Measurements from ENCODE around the gene TRAF1. TPM values are rescaled to one million over a fixed set of nuclear protein-coding genes. Genes with fewer than 3 reads are reported as not detected.

The TRAF1 gene
- total RNA-seq, 4 donors from 2014 or later, result 3.5 to 12.2 (median 7.5) TPM

- H3K36me3 ChIP-seq, result no peaks in the 10 kb centered on the region
- DNase-seq (ENCODE audit: low spot score in 2 of 2), result no peak
- no peaks in the 10 kb centered on the region for H3K27me3 ChIP-seq
- H3K27ac ChIP-seq, result peak overlapping the region; percentile 66
- H3K4me1 ChIP-seq, result peaks cover 51% of the 10 kb centered on the region
- WGBS, result 56% methylated on average over 10 of the region's 10 CpGs
- H3K4me3 ChIP-seq, result no peak overlapping the region
- TF ChIP-seq POLR2AphosphoS5 (IDR thresholded peaks at IDR 0.05), result no peak
- no peak for TF ChIP-seq POLR2A (IDR thresholded peaks at IDR 0.05)
- TF ChIP-seq EP300 (IDR thresholded peaks at IDR 0.05), result no peak
- TF ChIP-seq CTCF (IDR thresholded peaks at IDR 0.05), result no peak
- no peaks in the 10 kb centered on the region for H3K9me3 ChIP-seq
Measured at GRCh38 chr9:120940573-120940972, 14.0 kb upstream of the TRAF1 start.

DNA sequence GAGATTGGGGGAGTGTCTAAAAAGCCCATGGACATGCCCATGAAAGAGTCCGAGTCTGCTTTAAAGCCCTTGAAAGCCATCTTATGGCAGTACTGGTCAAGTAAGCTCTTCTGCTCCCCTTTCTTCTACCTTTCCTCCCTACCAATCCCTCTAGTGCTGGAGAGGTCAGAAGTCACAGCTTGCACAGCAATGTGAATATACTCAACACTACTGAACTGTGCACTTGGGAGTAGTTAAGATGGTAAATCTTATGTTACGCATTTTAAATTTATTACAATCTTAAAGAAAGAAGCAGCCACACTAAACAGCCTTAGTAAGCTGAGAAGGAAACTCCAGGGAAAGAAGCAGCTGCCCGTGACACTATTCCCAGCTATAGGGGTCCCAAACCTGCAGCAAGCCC lies 12.3 kb upstream of the TRAF1 start:
- no peaks in the 10 kb centered on the region for H3K9me3 ChIP-seq
- WGBS, result 87% methylated on average over 3 of the region's 3 CpGs
- DNase-seq (ENCODE audit: low spot score in 2 of 2), result no peak
- no peak overlapping the region for H3K4me3 ChIP-seq
- no peak overlapping the region for H3K27ac ChIP-seq
- no peaks in the 10 kb centered on the region for H3K27me3 ChIP-seq
- TF ChIP-seq POLR2AphosphoS5 (IDR thresholded peaks at IDR 0.05) (no peak), POLR2A (IDR thresholded peaks at IDR 0.05) (no peak), EP300 (IDR thresholded peaks at IDR 0.05) (no peak), CTCF (IDR thresholded peaks at IDR 0.05) (no peak)
- H3K4me1 ChIP-seq, result peaks cover 66% of the 10 kb centered on the region
- no peaks in the 10 kb centered on the region for H3K36me3 ChIP-seq

GRCh38 chr9:120937596-120937995 lies 11.0 kb upstream of the TRAF1 start:
- H3K27ac ChIP-seq, result no peak overlapping the region
- no peaks in the 10 kb centered on the region for H3K36me3 ChIP-seq
- H3K4me1 ChIP-seq, result peaks cover 64% of the 10 kb centered on the region
- no peak overlapping the region for H3K4me3 ChIP-seq
- WGBS, result 65% methylated on average over 1 of the region's 1 CpG
- DNase-seq (ENCODE audit: low spot score in 2 of 2), result no peak
- no peaks in the 10 kb centered on the region for H3K27me3 ChIP-seq
- TF ChIP-seq EP300 (IDR thresholded peaks at IDR 0.05) (no peak), CTCF (IDR thresholded peaks at IDR 0.05) (no peak), POLR2A (IDR thresholded peaks at IDR 0.05) (no peak), POLR2AphosphoS5 (IDR thresholded peaks at IDR 0.05) (no peak)
- no peaks in the 10 kb centered on the region for H3K9me3 ChIP-seq

DNA sequence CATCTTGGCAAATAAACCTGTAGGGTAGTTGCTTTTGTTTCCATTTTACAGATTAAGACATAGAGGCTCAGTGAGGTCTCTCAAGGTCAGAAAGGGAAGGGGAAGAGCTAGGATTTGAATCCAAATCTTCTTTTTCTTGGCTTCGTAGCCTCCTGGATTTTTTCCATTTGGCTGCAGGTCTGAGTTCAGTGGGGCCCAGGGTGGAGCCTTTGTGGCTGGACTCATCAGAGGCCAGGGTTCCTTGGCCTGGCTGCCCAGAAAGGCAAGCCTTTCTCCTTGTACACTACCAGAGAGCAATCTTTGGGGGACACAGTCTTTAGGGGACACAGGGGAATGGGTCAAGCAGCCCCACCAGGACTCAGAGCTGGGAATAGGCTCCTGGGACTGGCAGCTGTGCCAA lies 10.5 kb upstream of the TRAF1 start:
- no peak overlapping the region for H3K27ac ChIP-seq
- no peak overlapping the region for H3K4me3 ChIP-seq
- H3K4me1 ChIP-seq, result peaks cover 61% of the 10 kb centered on the region
- TF ChIP-seq POLR2A (IDR thresholded peaks at IDR 0.05), result no peak
- TF ChIP-seq EP300 (IDR thresholded peaks at IDR 0.05), result no peak
- TF ChIP-seq CTCF (IDR thresholded peaks at IDR 0.05), result no peak
- no peaks in the 10 kb centered on the region for H3K9me3 ChIP-seq
- DNase-seq (ENCODE audit: low spot score in 2 of 2), result no peak
- H3K27me3 ChIP-seq, result no peaks in the 10 kb centered on the region
- 44% methylated on average over 1 of the region's 1 CpG for WGBS
- H3K36me3 ChIP-seq, result no peaks in the 10 kb centered on the region

- no peaks in the 10 kb centered on the region for H3K9me3 ChIP-seq
- no peak overlapping the region for H3K27ac ChIP-seq
- no peak for DNase-seq (ENCODE audit: low spot score in 2 of 2)
- no peaks in the 10 kb centered on the region for H3K27me3 ChIP-seq
- TF ChIP-seq POLR2AphosphoS5 (IDR thresholded peaks at IDR 0.05) (no peak), POLR2A (IDR thresholded peaks at IDR 0.05) (no peak), EP300 (IDR thresholded peaks at IDR 0.05) (no peak), CTCF (IDR thresholded peaks at IDR 0.05) (no peak)
- H3K4me3 ChIP-seq, result no peak overlapping the region
- no peaks in the 10 kb centered on the region for H3K36me3 ChIP-seq
- peaks cover 61% of the 10 kb centered on the region for H3K4me1 ChIP-seq
- WGBS, result 54% methylated on average over 2 of the region's 2 CpGs
Measured at GRCh38 chr9:120936764-120937122, 10.1 kb upstream of the TRAF1 start.

Data from suprapubic skin (tissue), 4 donors.